GM18520 (cell line): ENCODE results near the gene RUVBL2.
"Not testable (repeated sequence)": the region's sequence is repeated elsewhere in the genome, so short reads cannot be mapped to it uniquely, and the experiment has no call there.

Experiments
- ATAC-seq: cut with Tn5 transposase; IDR thresholded peaks from one replicate; pipeline ENCODE4 v1.9.1; 2021; ENCODE audit not compliant: unreplicated experiment

The RUVBL2 gene

GRCh38 chr19:49016067-49016839 is 22.6 kb downstream of the RUVBL2 start:
- ATAC-seq = no peak

GRCh38 chr19:49017041-49017665 is 23.5 kb downstream of the RUVBL2 start, which contains the start of gene LHB:
LHB (minus strand) TSS chr19:49017091; CDS start chr19:49017081, 10 bp downstream.
- ATAC-seq = no peak

DNA sequence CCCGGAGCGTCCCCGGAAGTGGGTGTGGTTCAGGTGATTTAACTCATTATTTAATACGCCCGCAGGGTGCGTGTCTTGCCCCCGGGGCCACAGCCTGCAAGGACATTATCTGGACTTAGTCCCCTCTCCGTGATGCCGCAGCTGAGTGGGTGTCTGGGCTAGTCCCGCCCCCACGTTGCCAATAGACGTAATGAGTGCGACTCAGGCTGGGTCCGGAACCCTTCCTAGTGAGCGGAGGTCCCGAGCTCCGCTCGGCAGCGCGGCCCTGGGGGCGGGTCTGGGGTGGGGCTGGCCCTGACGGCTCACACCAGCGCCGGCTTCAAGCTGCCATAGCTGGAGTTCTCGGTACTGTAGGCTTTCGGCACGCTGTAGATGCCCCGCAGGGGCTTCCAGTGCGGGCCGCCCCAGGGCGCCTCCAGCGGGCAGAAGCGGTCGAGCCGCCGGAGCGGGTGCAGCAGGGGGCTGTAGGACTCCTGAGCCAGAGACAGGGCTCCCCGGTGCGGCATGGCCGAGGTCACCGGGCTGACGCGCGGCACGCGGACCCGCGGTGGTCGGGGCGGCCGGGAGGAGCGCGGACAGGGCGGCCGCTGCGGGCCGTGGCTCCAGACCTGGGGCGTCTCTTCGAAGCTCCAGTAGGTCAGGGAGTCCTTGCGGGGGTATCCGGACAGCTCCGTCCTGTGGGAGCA is 24.1 kb downstream of the RUVBL2 start:
- ATAC-seq = no peak

DNA sequence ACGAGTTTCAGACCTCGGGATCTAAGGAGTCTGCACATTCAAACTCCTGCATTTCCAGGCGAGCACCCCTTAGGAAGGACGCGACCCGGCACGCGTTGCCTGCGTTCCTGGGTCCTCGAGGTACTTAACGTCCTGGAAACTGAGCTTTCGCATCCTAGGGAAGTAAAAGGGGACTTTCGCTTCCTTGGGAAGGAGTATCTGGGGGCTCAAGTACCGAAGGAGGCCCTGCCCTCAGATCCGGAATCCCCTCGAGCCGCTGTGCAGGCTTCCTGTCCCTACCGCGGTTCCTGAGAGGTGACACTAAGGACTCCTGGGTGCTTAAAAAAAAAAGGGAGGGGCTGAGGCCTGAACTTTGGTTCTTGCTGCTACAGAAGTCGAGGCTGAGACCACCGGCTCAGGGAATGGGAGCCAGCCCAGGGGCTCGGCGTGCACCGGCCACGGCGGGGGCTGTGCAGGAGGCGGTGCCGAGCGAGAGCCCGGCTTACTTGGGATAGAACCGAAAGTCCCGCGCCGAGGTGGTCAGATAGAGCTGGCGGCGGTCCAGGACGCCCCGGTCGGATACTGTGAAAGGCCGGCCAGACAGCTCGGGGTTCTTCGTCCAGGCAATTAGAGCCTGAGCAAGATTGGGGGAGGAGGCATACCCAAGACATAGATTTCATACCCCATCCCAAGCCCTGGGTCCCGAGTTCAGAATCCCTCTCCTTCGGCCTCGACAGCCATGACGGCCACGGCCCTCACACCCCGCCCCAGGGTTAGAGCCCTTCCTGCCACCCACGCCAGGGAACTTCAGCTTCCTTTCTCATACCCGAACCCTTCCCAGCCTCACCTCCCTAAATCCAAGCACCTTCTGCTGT is 24.9 kb downstream of the RUVBL2 start:
- not testable (repeated sequence) for ATAC-seq

- no peak for ATAC-seq
Measured at GRCh38 chr19:49019242-49019932, 25.7 kb downstream of the RUVBL2 start.

DNA sequence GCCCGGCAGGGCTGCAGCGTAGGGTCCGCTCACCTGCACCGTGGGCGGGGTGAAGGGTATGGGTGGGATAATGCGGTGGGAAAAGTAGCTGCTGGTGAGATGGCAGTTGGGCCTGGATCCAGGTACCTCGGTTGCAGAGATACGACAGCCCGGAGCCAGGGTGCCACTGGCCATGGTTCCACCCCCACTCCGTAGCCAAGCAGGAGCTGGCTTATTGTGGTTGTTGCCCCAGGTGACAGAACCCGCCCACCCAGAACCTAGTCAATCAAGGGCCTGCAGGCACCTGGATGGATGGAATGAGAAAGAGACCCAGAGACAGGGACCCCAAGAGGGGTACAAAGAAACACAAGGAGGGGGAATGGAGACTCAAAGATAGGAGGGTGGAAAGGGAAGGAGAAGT is 26.7 kb downstream of the RUVBL2 start:
- no peak for ATAC-seq

DNA sequence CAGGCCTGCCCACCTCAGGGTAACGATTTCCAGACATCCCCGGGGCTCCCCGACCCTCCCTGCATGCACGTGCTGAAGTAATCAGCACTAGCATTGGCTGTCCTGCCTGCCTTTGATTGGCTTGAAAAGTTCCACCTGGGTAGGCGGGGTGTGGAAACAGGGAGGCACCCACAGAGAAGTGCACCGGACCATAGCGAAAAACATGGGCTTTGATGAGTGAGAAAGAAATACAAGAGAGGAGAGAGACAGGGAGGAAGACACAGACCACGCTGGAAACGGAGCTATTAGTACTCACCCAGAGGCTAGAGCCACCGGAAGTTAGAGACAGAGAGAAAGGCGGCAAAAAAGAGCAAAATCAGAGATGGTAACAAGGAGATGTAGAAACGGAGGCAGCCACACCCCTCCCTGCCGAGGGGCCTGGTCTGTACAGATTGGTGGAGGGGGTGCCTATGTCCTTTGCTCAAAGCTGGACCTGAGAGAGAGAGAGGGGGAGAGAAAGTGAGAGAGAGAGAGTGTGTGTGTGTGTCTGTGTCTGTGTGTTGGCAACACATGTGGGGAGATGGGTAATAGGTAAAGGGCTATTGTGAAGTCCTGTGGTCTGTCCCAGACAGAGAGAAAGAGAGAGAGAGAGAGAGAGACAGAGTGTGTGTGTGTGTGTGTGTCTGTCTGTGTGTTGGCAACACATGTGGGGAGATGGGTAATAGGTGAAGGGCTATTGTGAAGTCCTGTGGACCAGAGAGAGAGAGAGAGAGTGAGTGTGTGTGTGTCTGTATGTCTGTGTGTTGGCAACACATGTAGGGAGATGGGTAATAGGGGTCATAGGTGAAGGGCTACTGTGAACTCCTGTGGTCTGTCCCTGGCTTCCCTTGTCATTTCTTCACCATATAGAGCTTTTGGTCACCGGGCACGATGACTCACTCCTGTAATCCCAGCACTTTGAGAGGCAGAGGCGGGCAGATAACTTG is 27.5 kb downstream of the RUVBL2 start:
- no peak for ATAC-seq

GRCh38 chr19:49022116-49022515 is 28.4 kb downstream of the RUVBL2 start:
- ATAC-seq = no peak

DNA sequence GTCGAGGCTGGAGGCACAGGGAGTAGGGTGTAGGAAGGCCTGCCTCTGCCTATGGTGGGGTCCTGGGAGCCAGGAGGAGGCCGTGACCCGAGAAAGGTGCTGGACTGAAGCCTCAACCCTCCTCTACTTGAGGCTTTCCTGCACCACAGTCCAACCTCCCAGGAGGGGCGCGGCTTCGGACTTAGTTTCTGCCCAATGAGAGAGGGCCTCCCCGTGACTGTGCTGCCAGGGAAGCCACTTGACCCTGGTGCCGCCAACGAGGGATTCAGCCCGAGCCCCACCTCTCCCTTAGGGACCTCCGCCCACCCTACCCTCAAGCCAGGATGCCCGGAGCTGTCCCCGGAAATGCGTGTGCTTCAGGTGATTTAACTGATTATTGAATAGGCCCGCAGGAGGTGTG is 30.5 kb downstream of the RUVBL2 start, which contains the start of gene CGB3:
Gene CGB3 (minus strand): TSS at position 101 of the 400 bp plus-strand sequence. CDS start 362 bp downstream, outside the sequence.
- not testable (repeated sequence) for ATAC-seq

DNA sequence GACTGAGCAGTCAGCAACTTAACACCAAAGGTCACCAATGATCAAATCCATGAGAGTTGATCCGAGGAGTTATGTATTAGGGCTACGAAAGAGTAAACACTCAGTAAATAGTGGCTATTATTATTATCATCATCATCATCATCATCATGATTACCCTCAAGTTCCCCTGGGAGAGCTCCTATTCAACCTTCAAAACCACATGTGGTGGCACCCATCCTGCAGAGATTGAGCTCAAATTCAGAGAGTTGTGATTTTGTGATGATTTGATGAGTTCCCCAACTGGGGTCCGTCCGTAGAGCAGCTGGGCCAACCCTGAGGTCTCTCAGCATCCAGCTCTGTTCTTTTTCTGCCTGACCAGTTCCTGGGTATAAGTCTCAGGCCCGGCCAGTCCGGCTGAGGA is 31.4 kb downstream of the RUVBL2 start:
- ATAC-seq = not testable (repeated sequence)

GRCh38 chr19:49025599-49025998 is 31.9 kb downstream of the RUVBL2 start:
- ATAC-seq = not testable (repeated sequence)

DNA sequence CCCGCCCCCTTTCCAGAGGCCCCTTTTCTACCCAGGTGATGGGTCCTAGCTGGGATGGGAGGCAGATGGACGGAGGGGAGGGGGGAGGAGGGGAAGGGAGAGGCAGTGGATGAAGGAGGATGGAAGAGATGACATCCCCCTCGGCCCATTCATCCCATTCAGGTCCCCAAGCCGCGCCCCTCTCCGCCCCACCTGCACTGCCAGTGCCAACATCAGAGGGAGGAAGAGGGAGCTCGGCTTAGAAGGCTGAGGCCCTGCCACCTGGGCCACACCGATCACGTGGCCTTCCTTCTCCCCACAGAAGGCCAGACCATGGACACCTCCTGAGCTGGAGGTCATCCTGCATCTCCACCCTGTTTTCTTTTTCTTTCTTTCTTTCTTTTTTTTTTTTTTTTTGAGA is 35.0 kb downstream of the RUVBL2 start:
- ATAC-seq = not testable (repeated sequence)

DNA sequence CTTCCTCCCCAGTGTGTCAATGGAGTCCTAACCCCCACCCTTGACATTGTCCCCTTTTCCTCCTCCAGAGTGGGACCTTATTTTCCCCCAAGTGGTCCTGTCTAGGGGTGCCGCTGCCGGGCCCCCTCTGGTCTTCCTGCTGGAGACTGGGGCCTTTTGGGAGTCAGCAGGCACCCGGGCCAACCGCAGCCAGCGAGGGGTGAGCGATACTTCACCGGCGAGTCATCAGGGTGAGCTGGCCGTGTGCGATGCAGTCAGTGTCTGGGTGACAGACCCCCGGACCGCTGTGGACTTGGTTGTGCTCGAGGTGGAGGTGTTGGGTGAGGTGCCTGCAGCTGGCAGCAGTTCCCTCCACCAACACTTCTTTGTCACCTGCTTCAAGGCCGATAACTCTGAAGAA is 36.1 kb downstream of the RUVBL2 start:
- ATAC-seq = not testable (repeated sequence)

DNA sequence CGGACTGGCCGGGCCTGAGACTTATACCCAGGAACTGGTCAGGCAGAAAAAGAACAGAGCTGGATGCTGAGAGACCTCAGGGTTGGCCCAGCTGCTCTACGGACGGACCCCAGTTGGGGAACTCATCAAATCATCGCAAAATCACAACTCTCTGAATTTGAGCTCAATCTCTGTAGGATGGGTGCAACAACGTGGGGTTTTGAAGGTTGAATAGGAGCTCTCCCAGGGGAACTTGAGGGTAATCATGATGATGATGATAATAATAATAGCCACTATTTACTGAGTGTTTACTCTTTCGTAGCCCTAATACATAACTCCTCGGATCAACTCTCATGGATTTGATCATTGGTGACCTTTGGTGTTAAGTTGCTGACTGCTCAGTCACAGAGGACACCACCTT is 36.6 kb downstream of the RUVBL2 start:
- ATAC-seq = not testable (repeated sequence)

DNA sequence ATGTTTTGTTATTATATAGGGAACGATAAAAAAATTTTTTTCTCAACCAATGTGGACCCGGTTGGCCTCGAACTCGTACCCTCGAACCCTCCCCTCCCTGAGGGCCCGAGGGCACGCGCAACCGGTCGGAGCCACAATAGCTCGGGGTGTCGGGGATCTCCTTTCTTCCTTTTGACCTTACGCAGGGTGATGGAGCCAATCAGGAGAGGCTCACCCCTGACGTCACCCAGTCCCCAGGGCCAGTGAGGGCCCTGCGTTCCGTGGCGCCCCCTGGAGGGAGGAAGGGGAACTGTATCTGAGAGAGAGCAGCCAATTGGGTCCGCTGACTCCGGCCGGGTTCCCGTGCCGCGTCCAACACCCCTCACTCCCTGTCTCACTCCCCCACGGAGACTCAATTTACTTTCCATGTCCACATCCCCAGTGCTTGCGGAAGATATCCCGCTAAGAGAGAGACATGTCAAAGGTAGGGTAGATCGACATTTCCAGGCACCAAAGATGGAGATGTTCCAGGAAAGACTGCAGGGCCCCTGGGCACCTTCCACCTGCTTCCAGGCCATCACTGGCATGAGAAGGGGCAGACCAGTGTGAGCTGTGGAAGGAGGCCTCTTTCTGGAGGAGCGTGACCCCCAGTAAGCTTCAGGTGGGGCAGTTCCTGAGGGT is 38.1 kb downstream of the RUVBL2 start, which contains the start of gene CGB2:
Gene CGB2 (plus strand): TSS at position 249 of the 660 bp plus-strand sequence. CDS start 206 bp downstream, at position 455.
- ATAC-seq = not testable (repeated sequence)

- not testable (repeated sequence) for ATAC-seq
Measured at GRCh38 chr19:49036815-49037214, 43.1 kb downstream of the RUVBL2 start, which contains the start of gene CGB1. CGB1 (minus strand) TSS chr19:49036895; CDS start chr19:49036711, 184 bp downstream.

DNA sequence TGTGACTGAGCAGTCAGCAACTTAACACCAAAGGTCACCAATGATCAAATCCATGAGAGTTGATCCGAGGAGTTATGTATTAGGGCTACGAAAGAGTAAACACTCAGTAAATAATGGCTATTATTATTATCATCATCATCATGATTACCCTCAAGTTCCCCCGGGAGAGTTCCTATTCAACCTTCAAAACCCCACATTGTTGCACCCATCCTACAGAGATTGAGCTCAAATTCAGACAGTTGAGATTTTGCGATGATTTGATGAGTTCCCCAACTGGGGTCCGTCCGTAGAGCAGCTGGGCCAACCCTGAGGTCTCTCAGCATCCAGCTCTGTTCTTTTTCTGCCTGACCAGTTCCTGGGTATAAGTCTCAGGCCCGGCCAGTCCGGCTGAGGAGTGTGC is 44.4 kb downstream of the RUVBL2 start:
- ATAC-seq = not testable (repeated sequence)
